Progenitor cell of endocrine pancreas (in vitro differentiated cells): ENCODE results near the gene TRAF2. TPM values are rescaled to one million over a fixed set of nuclear protein-coding genes. Genes with fewer than 3 reads are reported as not detected.

Source experiments
- DNase-seq: peaks from one replicate; pipeline ENCODE4 v3.0.0; 2021; ENCODE audit warnings: low spot score; ENCODE audit not compliant: unreplicated experiment
- H3K27ac Mint-ChIP-seq: 2 replicates; pipeline ENCODE4 v1.8.0; 2021; ENCODE audit warnings: mild to moderate bottlenecking, moderate library complexity, mixed read lengths
- H3K27me3 Mint-ChIP-seq: 2 replicates; pipeline ENCODE4 v1.8.0; 2021; ENCODE audit warnings: mixed read lengths
- H3K36me3 Mint-ChIP-seq: 2 replicates; pipeline ENCODE4 v1.8.0; 2022; ENCODE audit warnings: mixed read lengths; ENCODE audit not compliant: insufficient read depth
- H3K4me1 Mint-ChIP-seq: 2 replicates; pipeline ENCODE4 v1.8.0; 2021; ENCODE audit warnings: low read depth, mixed read lengths
- H3K4me3 Mint-ChIP-seq: 2 replicates; pipeline ENCODE4 v1.8.0; 2021; ENCODE audit warnings: low read depth, mild to moderate bottlenecking, moderate library complexity, mixed read lengths
- H3K9me3 Mint-ChIP-seq: 2 replicates; pipeline ENCODE4 v1.8.0; 2021; ENCODE audit warnings: low read depth, mixed read lengths
- CTCF ChIP-seq: fragments of 200-600 bp; sonication (generic); IDR thresholded peaks from one replicate; pipeline ENCODE4 v1.5.0; 2021; ENCODE audit warnings: antibody characterized with exemption, mild to moderate bottlenecking; ENCODE audit not compliant: unreplicated experiment
- total RNA-seq: library from RNA; stranded (reverse); gene quantifications from 2 replicates; pipeline ENCODE4 v1.2.1, GENCODE V29; 2021

Gene TRAF2
- total RNA-seq, 1 donor from 2014 or later, result 23.4 TPM

DNA sequence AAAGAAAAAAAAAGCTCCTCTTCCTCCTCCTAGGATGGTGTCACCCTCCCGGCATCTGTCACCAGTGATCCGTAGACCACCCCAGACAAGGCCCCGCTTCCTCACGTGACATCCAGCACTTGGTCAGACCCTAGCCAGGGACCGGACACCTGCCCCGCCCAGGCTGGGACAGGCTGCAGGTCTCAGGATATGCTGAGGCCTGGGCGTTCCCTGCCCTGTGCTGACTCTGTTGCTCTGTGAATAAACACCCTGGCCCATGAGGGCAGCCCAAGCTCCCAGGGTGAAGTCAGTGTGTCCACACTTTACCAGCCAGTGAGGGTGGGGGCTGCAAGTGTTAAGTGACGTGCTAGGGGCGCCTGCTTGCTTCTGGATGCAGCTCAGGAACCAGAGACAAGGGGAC lies 25.8 kb upstream of the TRAF2 start:
- Mint-ChIP-seq H3K27me3 (no peaks in the 10 kb centered on the region), H3K4me1 (peaks cover 3% of the 10 kb centered on the region), H3K27ac (no peak overlapping the region), H3K36me3 (peaks cover 5% of the 10 kb centered on the region), H3K9me3 (no peaks in the 10 kb centered on the region), H3K4me3 (no peak overlapping the region)
- TF ChIP-seq CTCF, result no peak
- DNase-seq, result no peak

- Mint-ChIP-seq H3K4me1 (peaks cover 3% of the 10 kb centered on the region), H3K4me3 (no peak overlapping the region), H3K27me3 (no peaks in the 10 kb centered on the region), H3K36me3 (peaks cover 5% of the 10 kb centered on the region), H3K9me3 (no peaks in the 10 kb centered on the region), H3K27ac (no peak overlapping the region)
- TF ChIP-seq CTCF, result no peak
- DNase-seq, result no peak
Observed at GRCh38 chr9:136860933-136861873, 25.1 kb upstream of the TRAF2 start.

GRCh38 chr9:136861874-136862457 lies 24.4 kb upstream of the TRAF2 start:
- H3K36me3 Mint-ChIP-seq, result peaks cover 5% of the 10 kb centered on the region
- no peak for TF ChIP-seq CTCF
- H3K9me3 Mint-ChIP-seq, result no peaks in the 10 kb centered on the region
- no peak for DNase-seq
- H3K4me3 Mint-ChIP-seq, result no peak overlapping the region
- H3K4me1 Mint-ChIP-seq, result peaks cover 3% of the 10 kb centered on the region
- H3K27ac Mint-ChIP-seq, result no peak overlapping the region
- H3K27me3 Mint-ChIP-seq, result no peaks in the 10 kb centered on the region

GRCh38 chr9:136862849-136863622 lies 23.3 kb upstream of the TRAF2 start:
- no peak for TF ChIP-seq CTCF
- no peak for DNase-seq
- no peaks in the 10 kb centered on the region for H3K27me3 Mint-ChIP-seq
- H3K4me3 Mint-ChIP-seq, result no peak overlapping the region
- H3K36me3 Mint-ChIP-seq, result peaks cover 7% of the 10 kb centered on the region
- H3K27ac Mint-ChIP-seq, result no peak overlapping the region
- H3K9me3 Mint-ChIP-seq, result peaks cover 4% of the 10 kb centered on the region
- H3K4me1 Mint-ChIP-seq, result peaks cover 3% of the 10 kb centered on the region

GRCh38 chr9:136863623-136864273 lies 22.6 kb upstream of the TRAF2 start:
- H3K36me3 Mint-ChIP-seq, result peaks cover 11% of the 10 kb centered on the region
- H3K4me3 Mint-ChIP-seq, result no peak overlapping the region
- peaks cover 7% of the 10 kb centered on the region for H3K9me3 Mint-ChIP-seq
- H3K27ac Mint-ChIP-seq, result no peak overlapping the region
- H3K4me1 Mint-ChIP-seq, result peaks cover 3% of the 10 kb centered on the region
- no peak for TF ChIP-seq CTCF
- DNase-seq, result no peak
- H3K27me3 Mint-ChIP-seq, result no peaks in the 10 kb centered on the region
